GM18909 (cell line): ENCODE measurements around the gene SUZ12.
"Not testable (repeated sequence)": the region's sequence is repeated elsewhere in the genome, so short reads cannot be mapped to it uniquely, and the experiment has no call there.

Experiments
- ATAC-seq: cut with Tn5 transposase; IDR thresholded peaks from one replicate; pipeline ENCODE4 v1.9.1; 2021; ENCODE audit warnings: mild to moderate bottlenecking; ENCODE audit not compliant: unreplicated experiment, poor library complexity

The SUZ12 gene

DNA sequence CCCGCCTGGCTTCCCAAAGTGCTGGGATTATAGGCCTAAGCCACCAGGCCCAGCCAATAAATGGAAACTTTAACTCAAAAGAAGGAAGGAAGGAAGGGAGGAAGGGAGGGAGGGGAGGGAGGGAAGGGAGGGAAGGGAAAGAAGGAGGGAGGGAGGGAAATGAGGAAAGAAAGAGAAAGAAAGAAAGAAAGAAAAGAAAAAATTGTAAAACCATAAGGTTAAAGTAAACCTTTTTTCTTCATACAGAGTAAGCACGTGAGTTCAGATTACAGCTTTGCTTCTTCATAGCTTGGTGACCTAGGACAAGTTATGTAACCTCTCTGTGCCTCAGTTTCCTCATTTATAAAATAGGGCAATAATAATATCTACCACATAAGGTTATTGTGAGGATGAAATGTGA, 96.4 kb downstream of the SUZ12 start:
- ATAC-seq = no peak

DNA sequence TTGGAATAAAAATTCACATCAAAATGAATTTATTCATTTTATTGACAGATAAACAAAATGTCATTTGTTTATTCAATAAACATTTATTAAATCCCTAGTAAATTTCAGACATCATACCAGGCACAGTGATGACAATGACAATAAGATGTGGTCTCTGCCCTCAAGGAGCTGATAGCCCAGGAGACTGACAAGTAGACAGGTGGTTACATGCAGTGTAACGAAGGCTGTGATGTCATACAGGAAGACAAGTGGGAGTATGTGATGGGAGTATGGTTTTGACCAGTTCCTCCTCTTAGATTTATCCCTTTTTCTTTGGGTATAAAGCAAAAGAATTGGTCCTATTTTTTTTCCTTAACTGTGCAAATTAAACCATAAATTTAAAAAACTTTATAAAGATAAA, 97.0 kb downstream of the SUZ12 start:
- ATAC-seq = not testable (repeated sequence)

DNA sequence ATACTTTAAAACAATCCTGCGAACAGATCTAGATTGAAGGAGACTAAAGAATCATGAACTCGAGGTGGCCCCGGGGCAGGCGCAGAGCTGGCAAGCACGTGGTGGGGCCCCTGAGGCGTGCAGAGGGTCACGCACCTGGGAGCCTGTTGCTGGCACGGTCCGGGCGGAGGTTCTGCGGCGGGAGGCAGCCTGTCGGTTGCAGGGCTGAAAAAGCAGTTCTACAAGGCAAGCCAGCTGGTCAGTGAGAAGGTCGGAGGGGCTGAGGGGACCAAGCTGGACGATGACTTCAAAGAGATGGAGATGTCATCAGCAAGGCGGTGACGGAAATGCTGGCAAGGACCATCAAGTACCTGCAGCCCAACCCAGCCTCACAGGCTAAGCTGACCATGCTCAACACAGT, 103.4 kb downstream of the SUZ12 start:
- ATAC-seq = not testable (repeated sequence)

DNA sequence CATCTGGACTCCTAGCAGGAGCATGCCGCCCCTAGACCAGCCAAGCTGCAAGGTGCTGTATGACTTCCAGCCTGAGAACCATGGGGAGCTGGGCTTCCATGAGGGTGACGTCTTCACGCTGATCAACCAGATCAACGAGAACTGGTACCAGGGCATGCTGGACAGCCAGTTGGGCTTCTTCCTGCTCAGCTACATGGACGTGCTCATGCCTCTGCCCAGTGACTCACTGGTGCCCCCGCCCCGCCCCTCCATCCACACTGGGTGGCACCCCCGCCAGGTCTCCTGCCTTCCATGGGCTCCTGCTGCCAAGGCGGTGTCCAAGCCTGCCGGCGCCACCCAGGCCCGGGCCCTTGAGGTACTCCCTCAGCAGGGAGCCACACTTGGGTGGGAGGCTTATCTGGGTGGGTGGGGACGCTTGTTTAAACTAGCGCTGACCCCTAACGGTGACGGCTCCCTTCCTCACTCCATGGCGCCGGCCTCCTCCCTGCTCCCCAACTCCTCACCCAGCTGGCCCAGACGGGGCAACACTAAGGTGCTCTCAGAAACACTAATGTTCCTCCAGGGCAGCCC, 104.6 kb downstream of the SUZ12 start:
- ATAC-seq = not testable (repeated sequence)

DNA sequence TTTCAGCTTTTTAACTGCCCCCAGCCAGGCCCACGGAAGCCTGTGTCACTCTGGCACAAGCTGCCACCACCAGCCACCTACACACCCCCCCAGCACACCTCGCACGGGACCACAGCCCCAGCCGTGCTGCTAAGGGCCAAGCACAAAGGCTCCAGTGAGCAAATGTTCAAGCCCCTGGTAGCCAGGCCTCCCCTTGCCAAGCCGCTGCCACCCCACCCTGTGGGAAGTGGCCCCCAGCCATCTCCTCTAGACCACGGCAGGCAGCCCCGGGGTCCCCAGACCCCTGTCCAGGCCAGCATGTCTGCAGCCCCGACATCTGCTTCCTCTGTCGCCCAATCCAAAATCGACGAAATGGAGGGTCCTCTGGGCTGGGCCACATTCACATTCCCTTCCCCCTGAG, 105.5 kb downstream of the SUZ12 start:
- ATAC-seq = not testable (repeated sequence)

DNA sequence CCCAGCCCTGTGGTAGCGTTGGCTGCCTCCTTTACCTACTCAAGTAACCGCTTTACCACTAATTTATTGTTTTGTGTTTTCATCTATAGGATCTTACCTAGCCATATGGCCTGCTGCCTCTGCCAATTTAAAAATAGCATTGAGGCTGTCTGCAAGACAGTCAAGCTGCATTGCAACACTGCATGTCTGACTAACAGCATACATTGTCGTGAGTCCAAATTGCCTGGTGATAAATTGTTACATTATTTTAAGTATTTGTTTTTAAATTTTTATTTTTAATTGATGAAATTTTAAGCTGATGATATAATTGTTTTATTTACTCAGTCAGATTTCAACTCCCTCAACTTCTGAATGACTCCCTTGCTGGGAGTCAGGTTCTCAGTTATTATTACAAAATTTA, 108.8 kb downstream of the SUZ12 start:
- ATAC-seq = not testable (repeated sequence)

DNA sequence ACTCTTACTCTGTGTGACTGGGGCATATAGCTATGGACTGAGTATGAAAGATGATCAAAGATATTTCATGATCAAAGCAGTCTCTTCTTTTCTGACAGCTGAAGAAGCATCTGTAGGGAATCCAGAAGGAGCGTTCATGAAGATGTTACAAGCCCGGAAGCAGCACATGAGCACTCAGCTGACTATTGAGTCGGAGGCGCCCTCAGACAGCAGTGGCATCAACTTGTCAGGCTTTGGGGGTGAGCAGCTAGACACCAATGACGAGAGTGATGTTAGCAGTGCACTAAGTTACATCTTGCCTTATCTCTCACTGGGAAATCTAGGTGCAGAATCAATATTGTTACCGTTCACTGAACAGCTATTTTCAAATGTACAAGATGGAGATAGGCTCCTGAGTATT, 110.9 kb downstream of the SUZ12 start:
- not testable (repeated sequence) for ATAC-seq
